H1 (cell line): ENCODE measurements around the gene INAFM2. TPM values are rescaled to one million over a fixed set of nuclear protein-coding genes. Genes with fewer than 3 reads are reported as not detected.

Source experiments
- CTCF ChIA-PET: fragments of 300-600 bp; sonication (Branson Sonifier 250); formaldehyde crosslinking; loops from one replicate; lab custom pipeline; 2021; ENCODE audit not compliant: partially characterized antibody; lab: Charles Lee
- POLR2A ChIA-PET: fragments of 300-600 bp; sonication (Branson Sonifier 250); formaldehyde crosslinking; loops from one replicate; lab custom pipeline; 2021; ENCODE audit warnings: inconsistent platforms; ENCODE audit not compliant: partially characterized antibody; lab: Charles Lee
- DNase-seq, 2 experiments: peaks; one replicate each; pipeline versions ENCODE4 v3.0.0 to v3.0.0-alpha.2; 2010 to 2022; ENCODE audit warnings: low spot score in 2 of 2, low read depth in 1 of 2, mixed read lengths in 1 of 2
- FAIRE-seq: peaks from 2 replicates; lab custom pipeline; 2011; peaks lifted over from hg19 to GRCh38; lab: Jason Lieb, UNC
- H2AFZ ChIP-seq: 2 replicates; pipeline ENCODE4 v1.8.1; 2012; ENCODE audit warnings: low read length, inconsistent platforms
- H2AK5ac ChIP-seq: 2 replicates; pipeline ENCODE4 v1.6.1; 2013; ENCODE audit warnings: low read depth, low read length
- H2BK120ac ChIP-seq: replicated peaks from 2 replicates; pipeline ENCODE3; 2013; ENCODE audit warnings: low read depth, low read length, inconsistent platforms
- H2BK12ac ChIP-seq: 2 replicates; pipeline ENCODE4 v1.6.1; 2013; ENCODE audit warnings: low read depth, low read length
- H2BK15ac ChIP-seq: 2 replicates; pipeline ENCODE4 v1.6.1; 2013; ENCODE audit warnings: low read length
- H2BK20ac ChIP-seq: 2 replicates; pipeline ENCODE4 v1.6.1; 2013; ENCODE audit warnings: low read length
- H2BK5ac ChIP-seq: 2 replicates; pipeline ENCODE4 v1.6.1; 2013; ENCODE audit warnings: low read depth, low read length
- H3K14ac ChIP-seq: 2 replicates; pipeline ENCODE4 v1.6.1; 2013; ENCODE audit warnings: inconsistent platforms; ENCODE audit not compliant: insufficient read length
- H3K18ac ChIP-seq: 2 replicates; pipeline ENCODE4 v1.6.1; 2013; ENCODE audit warnings: low read length; ENCODE audit errors: extremely low read depth
- H3K23ac ChIP-seq: 2 replicates; pipeline ENCODE4 v1.6.1; 2013; ENCODE audit warnings: inconsistent platforms; ENCODE audit not compliant: insufficient read length
- H3K23me2 ChIP-seq: 2 replicates; pipeline ENCODE4 v1.6.1; 2013; ENCODE audit warnings: low read depth, low read length
- H3K27ac ChIP-seq: 2 replicates; pipeline ENCODE4 v1.6.1; 2011; ENCODE audit warnings: low read depth, low read length, inconsistent platforms
- H3K27me3 ChIP-seq, 4 experiments: replicated peaks in 1 of 4; 1 replicate in 1 of 4; 2 replicates in 3 of 4; pipeline versions ENCODE4 v1.6.1 to v1.8.1; 2011 to 2013; ENCODE audit warnings: low read length in 3 of 4, mild to moderate bottlenecking in 3 of 4, inconsistent platforms in 2 of 4, mixed read lengths in 2 of 4, moderate library complexity in 1 of 4; ENCODE audit not compliant: control insufficient read depth in 3 of 4, insufficient read depth in 3 of 4; ENCODE audit errors: extremely low read depth in 1 of 4
- H3K36me3 ChIP-seq, 4 experiments: 2 replicates each; pipeline versions ENCODE4 v1.6.1 to v1.8.1; 2011 to 2013; ENCODE audit warnings: mild to moderate bottlenecking in 4 of 4, low read length in 3 of 4, moderate library complexity in 2 of 4, control low read depth in 1 of 4, inconsistent platforms in 1 of 4; ENCODE audit not compliant: insufficient read depth in 4 of 4, control insufficient read depth in 2 of 4
- H3K4ac ChIP-seq: replicated peaks from 2 replicates; pipeline ENCODE3; 2013; ENCODE audit warnings: low read length, low read depth, mixed read lengths, inconsistent platforms; ENCODE audit not compliant: insufficient read length
- H3K4me1 ChIP-seq, 4 experiments: replicated peaks in 1 of 4; 1 replicate in 1 of 4; 2 replicates in 3 of 4; pipeline versions ENCODE4 v1.6.1 to v1.8.1; 2011 to 2013; ENCODE audit warnings: low read length in 3 of 4, inconsistent platforms in 2 of 4, mixed read lengths in 1 of 4; ENCODE audit not compliant: insufficient read depth in 4 of 4, control insufficient read depth in 3 of 4
- H3K4me2 ChIP-seq, 2 experiments: 2 replicates each; pipeline versions ENCODE4 v1.6.1 to v1.8.1; 2011 to 2013; ENCODE audit warnings: low read depth in 2 of 2, low read length in 2 of 2, control low read depth in 1 of 2, inconsistent platforms in 1 of 2, mild to moderate bottlenecking in 1 of 2; ENCODE audit not compliant: insufficient read depth in 1 of 2
- H3K4me3 ChIP-seq, 4 experiments: fragments of 200-600, 300-600 bp in 1 of 4; sonication (generic), shearing (Covaris generic), sonication (Bioruptor Twin) in 1 of 4; 2 replicates each; pipeline versions ENCODE4 v1.5.1 to v1.8.1; 2011 to 2016; ENCODE audit warnings: low read length in 4 of 4, low read depth in 3 of 4, control low read depth in 2 of 4, inconsistent platforms in 2 of 4, mild to moderate bottlenecking in 2 of 4, mixed read lengths in 1 of 4, moderate library complexity in 1 of 4; ENCODE audit not compliant: insufficient read depth in 2 of 4; ENCODE audit errors: extremely low read depth in 1 of 4
- H3K56ac ChIP-seq: replicated peaks from 2 replicates; pipeline ENCODE3; 2013; ENCODE audit warnings: low read depth, mild to moderate bottlenecking, mixed read lengths, low read length, inconsistent platforms; ENCODE audit not compliant: insufficient read length
- H3K79me1 ChIP-seq: 2 replicates; pipeline ENCODE4 v1.6.1; 2013; ENCODE audit warnings: low read depth, low read length, control low read depth
- H3K79me2 ChIP-seq, 2 experiments: 2 replicates each; pipeline versions ENCODE4 v1.6.1 to v1.8.1; 2012 to 2013; ENCODE audit warnings: low read length in 2 of 2, mild to moderate bottlenecking in 2 of 2, inconsistent platforms in 1 of 2; ENCODE audit not compliant: insufficient read depth in 2 of 2, control insufficient read depth in 1 of 2
- H3K9ac ChIP-seq, 4 experiments: replicated peaks in 1 of 4; 1 replicate in 1 of 4; 2 replicates in 3 of 4; pipeline versions ENCODE4 v1.6.1 to v1.8.1; 2011 to 2013; ENCODE audit warnings: low read depth in 3 of 4, low read length in 3 of 4, control low read depth in 2 of 4, mild to moderate bottlenecking in 2 of 4, moderate library complexity in 2 of 4, inconsistent platforms in 1 of 4; ENCODE audit errors: extremely low read depth in 1 of 4
- H3K9me3 ChIP-seq, 2 experiments: 2 replicates each; pipeline versions ENCODE4 v1.6.1 to v1.8.1; 2012 to 2013; ENCODE audit warnings: mild to moderate bottlenecking in 2 of 2, moderate library complexity in 2 of 2, control low read depth in 1 of 2, inconsistent platforms in 1 of 2, low read depth in 1 of 2, low read length in 1 of 2, mixed read lengths in 1 of 2; ENCODE audit not compliant: insufficient read depth in 2 of 2
- H4K20me1 ChIP-seq, 2 experiments: replicated peaks in 1 of 2; 2 replicates each; pipeline versions ENCODE3 to v1.8.1; 2011 to 2013; ENCODE audit warnings: inconsistent platforms in 2 of 2, low read length in 2 of 2, mild to moderate bottlenecking in 1 of 2; ENCODE audit not compliant: insufficient read depth in 2 of 2, control insufficient read depth in 1 of 2
- H4K5ac ChIP-seq: 2 replicates; pipeline ENCODE4 v1.6.1; 2013; ENCODE audit warnings: low read length, low read depth, mixed read lengths, inconsistent platforms; ENCODE audit not compliant: insufficient read length
- H4K8ac ChIP-seq: 2 replicates; pipeline ENCODE4 v1.8.0; 2013; ENCODE audit warnings: mild to moderate bottlenecking, moderate library complexity, low read length, inconsistent platforms; ENCODE audit not compliant: insufficient read depth; ENCODE audit errors: extremely low read depth
- H4K91ac ChIP-seq: replicated peaks from 2 replicates; pipeline ENCODE3; 2013; ENCODE audit warnings: low read length, mixed read lengths, inconsistent platforms; ENCODE audit not compliant: insufficient read length
- BRCA1 ChIP-seq: IDR thresholded peaks from 2 replicates; pipeline ENCODE4 v1.6.1; 2012; ENCODE audit warnings: low read depth, low read length, improper control_type of control experiment
- CBX5 ChIP-seq: fragments of 300-800, 300-1000 bp; sonication (generic); IDR thresholded peaks from 2 replicates; pipeline ENCODE4 v1.7.1; 2016; ENCODE audit warnings: antibody characterized with exemption, low read length, low read depth
- CTBP2 ChIP-seq: IDR thresholded peaks from 2 replicates; pipeline ENCODE4 v1.7.0; 2011; ENCODE audit warnings: borderline replicate concordance, mild to moderate bottlenecking, moderate library complexity, mixed read lengths, low read length; ENCODE audit not compliant: insufficient read depth, insufficient read length
- EGR1 ChIP-seq: IDR thresholded peaks from 2 replicates; pipeline ENCODE4 v1.6.1; 2011; ENCODE audit warnings: low read depth, low read length, borderline replicate concordance
- EP300 ChIP-seq, 2 experiments: IDR thresholded peaks; 1 replicate in 1 of 2; 2 replicates in 1 of 2; pipeline ENCODE4 v1.6.1; 2011 to 2012; ENCODE audit warnings: low read depth in 2 of 2, low read length in 2 of 2, mild to moderate bottlenecking in 2 of 2, borderline replicate concordance in 1 of 2, inconsistent platforms in 1 of 2, moderate library complexity in 1 of 2
- KDM1A ChIP-seq: fragments of 200-600, 300-600 bp; sonication (generic); IDR thresholded peaks from 2 replicates; pipeline ENCODE4 v1.7.1; 2016; ENCODE audit warnings: mild to moderate bottlenecking, low read length, borderline replicate concordance
- KDM5A ChIP-seq: fragments of 200-600 bp; IDR thresholded peaks from 2 replicates; pipeline ENCODE4 v1.7.1; 2012; ENCODE audit warnings: mild to moderate bottlenecking, low read length, inconsistent platforms, mixed read lengths
- MAFK ChIP-seq: IDR thresholded peaks from 2 replicates; pipeline ENCODE4 v1.6.1; 2012; ENCODE audit warnings: low read depth, mild to moderate bottlenecking, improper control_type of control experiment, low read length
- PHF8 ChIP-seq: fragments of 200-600 bp; sonication (generic); conservative IDR thresholded peaks from 2 replicates; pipeline ENCODE4 v1.7.1; 2012; ENCODE audit warnings: low read depth, mild to moderate bottlenecking, inconsistent platforms, low read length, moderate library complexity
- RAD21 ChIP-seq, 2 experiments: IDR thresholded peaks in 1 of 2; conservative IDR thresholded peaks in 1 of 2; 2 replicates each; pipeline ENCODE4 v1.6.1; 2011; ENCODE audit warnings: low read depth in 2 of 2, low read length in 2 of 2, improper control_type of control experiment in 1 of 2, inconsistent platforms in 1 of 2, mild to moderate bottlenecking in 1 of 2, moderate library complexity in 1 of 2
- SAP30 ChIP-seq: fragments of 300-600 bp; sonication (generic); IDR thresholded peaks from 2 replicates; pipeline ENCODE4 v1.7.1; 2012; ENCODE audit warnings: low read length, moderate library complexity, mild to moderate bottlenecking, inconsistent platforms; ENCODE audit not compliant: insufficient read depth, insufficient replicate concordance
- TAF1 ChIP-seq: IDR thresholded peaks from 2 replicates; pipeline ENCODE4 v1.6.1; 2011; ENCODE audit warnings: mild to moderate bottlenecking, low read depth, low read length
- TEAD4 ChIP-seq: IDR thresholded peaks from 2 replicates; pipeline ENCODE4 v1.6.1; 2012; ENCODE audit warnings: low read depth, low read length, inconsistent platforms, mixed read lengths
- WGBS, 2 experiments: shearing (Covaris generic) in 1 of 2; methylation state at CpG; one replicate each; pipeline versions ENCODE4 v1.1.6 to v1.1.7; 2013 to 2015; ENCODE audit warnings: low lambda C conversion rate in 2 of 2, mixed read lengths in 2 of 2, inconsistent platforms in 1 of 2, low coverage in 1 of 2, missing lambda C conversion rate in 1 of 2; ENCODE audit not compliant: insufficient replicate concordance in 2 of 2, insufficient coverage in 1 of 2, insufficient read length in 1 of 2; ENCODE audit errors: extremely low coverage in 1 of 2, missing lambda C conversion rate in 1 of 2; 5-methylcytosine and 5-hydroxymethylcytosine counted together
- polyA plus RNA-seq, 7 experiments: library from polyadenylated mRNA; depleted of rRNA in 3 of 7; stranded (reverse) in 5 of 7; unstranded in 2 of 7; fragments of >200 nt in 5 of 7; fragments of 200-250 nt in 2 of 7; gene quantifications; 1 replicate in 5 of 7; 2 replicates in 1 of 7; 4 replicates in 1 of 7; pipeline versions ENCODE4 v1.2.1 to v1.2.3, GENCODE V29; 2011 to 2013; ENCODE audit warnings: missing spikeins in 2 of 7, mixed read lengths in 2 of 7
- total RNA-seq: library from RNA; stranded (reverse); fragmentation: NEBNext Ultra II Directional; extraction: Animal tissue kit (Norgen Biotek cat#: 25700); gene quantifications from 2 replicates; pipeline ENCODE4 v1.2.1, GENCODE V29; 2021

INAFM2 gene
- total and polyA plus RNA-seq, 2 of the 8 experiments (the other 6 are each of a cell fraction or from before 2014, with no cell fraction given) = 15.3 to 35.1 TPM

- no peak overlapping the region for H3K27ac ChIP-seq
- H3K27me3 ChIP-seq = peaks cover 0 to 6% (median 0%) of the 10 kb centered on the region in 4 experiments; a peak in 3 of 7 replicates
- no peak overlapping the region for H2AFZ ChIP-seq
- no peaks in the 10 kb centered on the region for H3K79me2 ChIP-seq
- H2BK15ac ChIP-seq = peak overlapping the region; percentile 99; the same call in 1 of the 2 replicates
- no peaks in the 10 kb centered on the region for H3K36me3 ChIP-seq
- ChIA-PET CTCF (interaction anchor here (0.7 to 23.9 kb wide), 11 partner anchors 11 to 100 kb away, joined by 3 to 584 read pairs (median 32); partner anchors contain the start of genes ANKRD63, CCDC9B and INAFM2), POLR2A (interaction anchor here (0.6 to 6.0 kb wide), 9 partner anchors 14 to 29 kb away, joined by 3 to 29 read pairs (median 4); no protein-coding TSS in a partner anchor)
- no peak overlapping the region for H3K23ac ChIP-seq
- no peak overlapping the region for H3K4ac ChIP-seq
- H4K8ac ChIP-seq = no peak overlapping the region
- H2AK5ac ChIP-seq = peak overlapping the region; percentile 6; the same call in 1 of the 2 replicates
- no peaks in the 10 kb centered on the region; the same call in 1 of the 2 replicates for H3K23me2 ChIP-seq
- H2BK12ac ChIP-seq = peak overlapping the region; percentile 88; the same call in 1 of the 2 replicates
- H4K20me1 ChIP-seq = peaks cover 0 to 4% of the 10 kb centered on the region in 2 experiments
- H2BK120ac ChIP-seq = no peak overlapping the region
- no peak overlapping the region for H4K5ac ChIP-seq
- FAIRE-seq = no peak
- no peak overlapping the region for H3K9ac ChIP-seq
- no peak overlapping the region for H3K4me2 ChIP-seq
- 89% methylated on average over 5 of the region's 5 CpGs; no CpG with 5 or more reads in 1 of the 2 experiments for WGBS, 2 experiments
- no peak overlapping the region for H3K4me3 ChIP-seq
- no peak overlapping the region for H2BK5ac ChIP-seq
- no peak overlapping the region for H3K18ac ChIP-seq
- H4K91ac ChIP-seq = no peak overlapping the region
- peaks cover 0 to 38% (median 28%) of the 10 kb centered on the region in 4 experiments; a peak in 6 of 7 replicates for H3K4me1 ChIP-seq
- no peak overlapping the region for H3K56ac ChIP-seq
- no peaks in the 10 kb centered on the region for H3K9me3 ChIP-seq
- DNase-seq = no peak
- no peak overlapping the region for H3K14ac ChIP-seq
- no peaks in the 10 kb centered on the region for H3K79me1 ChIP-seq
- peak overlapping the region; percentile 28; the same call in 1 of the 2 replicates for H2BK20ac ChIP-seq
- no peak for TF ChIP-seq KDM5A
- no peak for TF ChIP-seq MAFK
- no peak for TF ChIP-seq SAP30
- no peak for TF ChIP-seq PHF8
- no peak for TF ChIP-seq CBX5
- TF ChIP-seq TEAD4 = no peak
- no peak for TF ChIP-seq TAF1
- no peak for TF ChIP-seq BRCA1
- no peak for TF ChIP-seq EGR1
- no peak for TF ChIP-seq CTBP2
- no peak for TF ChIP-seq EP300 (IDR thresholded peaks at IDR 0.05; ENCODE audit: borderline replicate concordance in 1 of 2, low read depth in 2 of 2, low read length in 2 of 2)
- no peak for TF ChIP-seq KDM1A
- no peak for TF ChIP-seq RAD21 (IDR thresholded peaks at IDR 0.05 in 1 of 2, conservative IDR thresholded peaks at IDR 0.05 in 1 of 2; ENCODE audit: low read depth in 2 of 2, low read length in 2 of 2)
Measured at GRCh38 chr15:40306371-40306770, 17.1 kb upstream of the INAFM2 start.
